Measurements from ENCODE around the gene B4GALT3.
"Not testable (repeated sequence)": the region's sequence is repeated elsewhere in the genome, so short reads cannot be mapped to it uniquely, and the experiment has no call there.

Gene B4GALT3

GRCh38 chr1:161177112-161177935, at the start of gene B4GALT3:
B4GALT3 (minus strand) TSS chr1:161177507; CDS start chr1:161176060, 1,447 bp downstream.
- ChIA-PET CTCF (interaction anchor here (1.0 kb wide), 1 partner anchor 19 kb away, joined by 3 read pairs; no protein-coding TSS in a partner anchor), POLR2A (ENCODE audit: low non-redundant PET) (no interaction called here)
- peak within 1 kb of the TSS; percentile 74 for H3K27ac ChIP-seq
- peak; percentile 94 for DNase-seq (ENCODE audit: low spot score)
- no peak for TF ChIP-seq CTCF (conservative IDR thresholded peaks at IDR 0.05; ENCODE audit: low read depth)

- POLR2A ChIA-PET (ENCODE audit: low non-redundant PET), result no interaction called here
These were observed 49.5 kb upstream of the B4GALT3 start for GRCh38 chr1:161226759-161227158.

GRCh38 chr1:161226320-161226711, 49.0 kb upstream of the B4GALT3 start:
- ChIA-PET CTCF (interaction anchor here (0.7 to 4.9 kb wide), 6 partner anchors 21 to 156 kb away, joined by 3 to 24 read pairs (median 5); partner anchors contain the start of gene SDHC), POLR2A (ENCODE audit: low non-redundant PET) (no interaction called here)
- no peak for DNase-seq (ENCODE audit: low spot score)
- no peak for TF ChIP-seq CTCF (conservative IDR thresholded peaks at IDR 0.05; ENCODE audit: low read depth)
- H3K27ac ChIP-seq, result peak overlapping the region; percentile 69

More at GRCh38 chr1:161226759-161227158, 49.5 kb upstream of the B4GALT3 start:
- peak overlapping the region; percentile 69 for H3K27ac ChIP-seq
- DNase-seq (ENCODE audit: low spot score), result peak; percentile 12
- CTCF ChIA-PET, result interaction anchor here (0.6 to 4.9 kb wide), 6 partner anchors 40 to 155 kb away, joined by 3 to 24 read pairs (median 6); partner anchors contain the start of gene SDHC
- TF ChIP-seq CTCF (conservative IDR thresholded peaks at IDR 0.05; ENCODE audit: low read depth), result no peak

- H3K27ac ChIP-seq, result peak within 1 kb of the TSS; percentile 69
- DNase-seq (ENCODE audit: low spot score), result peak; percentile 98
- TF ChIP-seq CTCF (conservative IDR thresholded peaks at IDR 0.05; ENCODE audit: low read depth), result peak; percentile 60
- ChIA-PET CTCF (interaction anchor here (0.5 to 4.9 kb wide), 11 partner anchors 10 to 156 kb away, joined by 3 to 24 read pairs (median 4); partner anchors contain the start of genes CFAP126 and NDUFS2), POLR2A (ENCODE audit: low non-redundant PET) (interaction anchor here (0.7 to 0.8 kb wide), 2 partner anchors 23 to 156 kb away, joined by 3 to 4 read pairs; no protein-coding TSS in a partner anchor)
These were observed 48.4 kb upstream of the B4GALT3 start, which contains the start of gene TOMM40L for GRCh38 chr1:161225534-161226319. TOMM40L (plus strand) TSS chr1:161226060; CDS start chr1:161226490, 430 bp downstream.

GRCh38 chr1:161225178-161225533, 47.8 kb upstream of the B4GALT3 start:
- DNase-seq (ENCODE audit: low spot score), result no peak
- TF ChIP-seq CTCF (conservative IDR thresholded peaks at IDR 0.05; ENCODE audit: low read depth), result no peak
- H3K27ac ChIP-seq, result peak overlapping the region; percentile 69
- POLR2A ChIA-PET (ENCODE audit: low non-redundant PET), result interaction anchor here (0.7 to 0.8 kb wide), 2 partner anchors 22 to 157 kb away, joined by 3 to 4 read pairs; no protein-coding TSS in a partner anchor
- CTCF ChIA-PET, result interaction anchor here (0.5 to 4.9 kb wide), 7 partner anchors 15 to 157 kb away, joined by 3 to 24 read pairs (median 4); partner anchors contain the start of genes CFAP126 and NDUFS2

- DNase-seq (ENCODE audit: low spot score); H3K27ac ChIP-seq; POLR2A ChIA-PET (ENCODE audit: low non-redundant PET): not testable (repeated sequence)
- CTCF ChIA-PET, result interaction anchor here (4.4 kb wide), 1 partner anchor 67 kb away, joined by 24 read pairs; no protein-coding TSS in a partner anchor
These were observed 47.4 kb upstream of the B4GALT3 start for GRCh38 chr1:161224695-161225087.
